ENCODE results near the gene TSGA10IP. TPM values are rescaled to one million over a fixed set of nuclear protein-coding genes. Genes with fewer than 3 reads are reported as not detected.

TSGA10IP gene
- total RNA-seq, 1 donor from 2014 or later = not detected

DNA sequence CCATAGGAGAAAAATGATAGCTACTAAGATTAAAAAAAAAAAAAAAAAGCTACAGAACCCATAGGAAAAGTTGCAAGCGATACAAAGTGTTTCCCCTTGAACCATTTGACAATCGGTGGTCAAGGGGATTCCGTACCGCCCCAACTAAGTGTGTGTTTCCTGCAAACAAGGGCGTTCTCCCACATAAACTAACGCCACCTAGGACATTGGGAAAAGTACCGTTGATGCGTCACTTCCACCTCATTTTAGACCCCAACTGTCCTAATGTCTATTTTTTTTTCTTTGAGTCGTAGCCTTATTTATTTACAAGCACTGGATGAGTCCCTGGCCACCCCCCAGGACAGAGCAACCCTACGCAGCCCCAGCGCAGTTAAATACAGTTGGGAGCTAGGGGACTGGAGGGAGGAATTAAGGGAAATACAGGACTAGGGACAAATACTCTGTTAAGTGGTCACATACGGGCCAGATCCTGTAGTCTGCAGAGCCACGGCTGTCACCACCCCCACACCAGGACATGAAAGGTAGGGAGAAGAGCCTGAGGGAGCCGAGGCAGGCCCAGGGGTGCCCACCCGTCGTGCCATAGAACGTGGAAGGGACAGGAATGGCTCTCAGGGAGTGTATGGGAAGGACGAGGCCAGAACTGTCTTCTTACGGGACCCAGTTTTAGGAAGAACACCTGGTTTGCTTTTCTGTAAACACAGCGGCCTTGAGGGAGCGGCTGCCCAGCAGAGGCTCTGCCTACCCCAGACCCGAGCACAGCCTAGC is 37.7 kb downstream of the TSGA10IP start:
- Histone ChIP-seq H4K20me1 (ENCODE audit: insufficient read depth, low read length) (no peaks in the 10 kb centered on the region), H3K9me3 (ENCODE audit: insufficient read depth, low read depth, low read length) (no peaks in the 10 kb centered on the region), H3K79me2 (ENCODE audit: insufficient read depth, low read length) (no peaks in the 10 kb centered on the region), H3K4me2 (ENCODE audit: low read length) (no peak overlapping the region), H3K27ac (ENCODE audit: low read depth, low read length) (no peak overlapping the region), H3K9ac (ENCODE audit: low read length) (no peak overlapping the region), H3K4me3 (ENCODE audit: insufficient read depth, low read depth, low read length) (no peak overlapping the region), H3K4me1 (ENCODE audit: insufficient read depth, low read length) (no peaks in the 10 kb centered on the region), H3K27me3 (ENCODE audit: insufficient read depth, low read length) (no peaks in the 10 kb centered on the region), H2AFZ (ENCODE audit: low read depth, low read length) (no peak overlapping the region), H3K36me3 (ENCODE audit: insufficient read depth, low read length) (no peaks in the 10 kb centered on the region)
- DNase-seq (ENCODE audit: low read depth) = no peak
- Mint-ChIP-seq H3K36me3 (ENCODE audit: low read depth, unreplicated experiment) (peaks cover 8% of the 10 kb centered on the region), H3K4me1 (ENCODE audit: low read depth, unreplicated experiment) (no peaks in the 10 kb centered on the region), H3K27ac (ENCODE audit: unreplicated experiment) (no peak overlapping the region), H3K27me3 (ENCODE audit: low read depth, unreplicated experiment) (no peaks in the 10 kb centered on the region), H3K4me3 (ENCODE audit: unreplicated experiment) (no peak overlapping the region), H3K9me3 (ENCODE audit: unreplicated experiment) (no peaks in the 10 kb centered on the region)
- no peak for FAIRE-seq
- no peak for TF ChIP-seq EZH2 (IDR thresholded peaks at IDR 0.05; ENCODE audit: insufficient read depth, low read length)
- TF ChIP-seq, protein P1, sequence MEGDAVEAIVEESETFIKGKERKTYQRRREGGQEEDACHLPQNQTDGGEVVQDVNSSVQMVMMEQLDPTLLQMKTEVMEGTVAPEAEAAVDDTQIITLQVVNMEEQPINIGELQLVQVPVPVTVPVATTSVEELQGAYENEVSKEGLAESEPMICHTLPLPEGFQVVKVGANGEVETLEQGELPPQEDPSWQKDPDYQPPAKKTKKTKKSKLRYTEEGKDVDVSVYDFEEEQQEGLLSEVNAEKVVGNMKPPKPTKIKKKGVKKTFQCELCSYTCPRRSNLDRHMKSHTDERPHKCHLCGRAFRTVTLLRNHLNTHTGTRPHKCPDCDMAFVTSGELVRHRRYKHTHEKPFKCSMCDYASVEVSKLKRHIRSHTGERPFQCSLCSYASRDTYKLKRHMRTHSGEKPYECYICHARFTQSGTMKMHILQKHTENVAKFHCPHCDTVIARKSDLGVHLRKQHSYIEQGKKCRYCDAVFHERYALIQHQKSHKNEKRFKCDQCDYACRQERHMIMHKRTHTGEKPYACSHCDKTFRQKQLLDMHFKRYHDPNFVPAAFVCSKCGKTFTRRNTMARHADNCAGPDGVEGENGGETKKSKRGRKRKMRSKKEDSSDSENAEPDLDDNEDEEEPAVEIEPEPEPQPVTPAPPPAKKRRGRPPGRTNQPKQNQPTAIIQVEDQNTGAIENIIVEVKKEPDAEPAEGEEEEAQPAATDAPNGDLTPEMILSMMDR (IDR thresholded peaks at IDR 0.05; ENCODE audit: insufficient read depth, low read depth, low read length) = no peak

GRCh38 chr11:65983589-65983987 is 38.3 kb downstream of the TSGA10IP start:
- TF ChIP-seq, protein P1 (IDR thresholded peaks at IDR 0.05; ENCODE audit: insufficient read depth, low read depth, low read length) = no peak
- TF ChIP-seq EZH2 (IDR thresholded peaks at IDR 0.05; ENCODE audit: insufficient read depth, low read length) = no peak
- Histone ChIP-seq H3K79me2 (ENCODE audit: insufficient read depth, low read length) (no peaks in the 10 kb centered on the region), H3K4me2 (ENCODE audit: low read length) (no peak overlapping the region), H3K36me3 (ENCODE audit: insufficient read depth, low read length) (no peaks in the 10 kb centered on the region), H3K9me3 (ENCODE audit: insufficient read depth, low read depth, low read length) (no peaks in the 10 kb centered on the region), H3K27ac (ENCODE audit: low read depth, low read length) (no peak overlapping the region), H3K4me1 (ENCODE audit: insufficient read depth, low read length) (no peaks in the 10 kb centered on the region), H4K20me1 (ENCODE audit: insufficient read depth, low read length) (no peaks in the 10 kb centered on the region), H3K4me3 (ENCODE audit: insufficient read depth, low read depth, low read length) (no peak overlapping the region), H3K9ac (ENCODE audit: low read length) (no peak overlapping the region), H2AFZ (ENCODE audit: low read depth, low read length) (no peak overlapping the region), H3K27me3 (ENCODE audit: insufficient read depth, low read length) (no peaks in the 10 kb centered on the region)
- Mint-ChIP-seq H3K4me1 (ENCODE audit: low read depth, unreplicated experiment) (no peaks in the 10 kb centered on the region), H3K36me3 (ENCODE audit: low read depth, unreplicated experiment) (peaks cover 8% of the 10 kb centered on the region), H3K27me3 (ENCODE audit: low read depth, unreplicated experiment) (no peaks in the 10 kb centered on the region), H3K9me3 (ENCODE audit: unreplicated experiment) (no peaks in the 10 kb centered on the region), H3K27ac (ENCODE audit: unreplicated experiment) (no peak overlapping the region), H3K4me3 (ENCODE audit: unreplicated experiment) (no peak overlapping the region)
- FAIRE-seq (no peak), DNase-seq (ENCODE audit: low read depth) (no peak)

GRCh38 chr11:65987336-65987735 is 42.1 kb downstream of the TSGA10IP start:
- no peak overlapping the region for H2AFZ ChIP-seq (ENCODE audit: low read depth, low read length)
- H3K4me2 ChIP-seq (ENCODE audit: low read length) = no peak overlapping the region
- no peak overlapping the region for H3K4me3 Mint-ChIP-seq (ENCODE audit: unreplicated experiment)
- no peaks in the 10 kb centered on the region for H3K9me3 ChIP-seq (ENCODE audit: insufficient read depth, low read depth, low read length)
- no peaks in the 10 kb centered on the region for H4K20me1 ChIP-seq (ENCODE audit: insufficient read depth, low read length)
- no peaks in the 10 kb centered on the region for H3K27me3 ChIP-seq (ENCODE audit: insufficient read depth, low read length)
- H3K27ac ChIP-seq (ENCODE audit: low read depth, low read length) = no peak overlapping the region
- H3K79me2 ChIP-seq (ENCODE audit: insufficient read depth, low read length) = no peaks in the 10 kb centered on the region
- no peaks in the 10 kb centered on the region for H3K9me3 Mint-ChIP-seq (ENCODE audit: unreplicated experiment)
- H3K36me3 Mint-ChIP-seq (ENCODE audit: low read depth, unreplicated experiment) = peaks cover 2% of the 10 kb centered on the region
- no peaks in the 10 kb centered on the region for H3K4me1 ChIP-seq (ENCODE audit: insufficient read depth, low read length)
- TF ChIP-seq, protein P1 (IDR thresholded peaks at IDR 0.05; ENCODE audit: insufficient read depth, low read depth, low read length) = no peak
- no peak for TF ChIP-seq EZH2 (IDR thresholded peaks at IDR 0.05; ENCODE audit: insufficient read depth, low read length)
- no peaks in the 10 kb centered on the region for H3K4me1 Mint-ChIP-seq (ENCODE audit: low read depth, unreplicated experiment)
- H3K4me3 ChIP-seq (ENCODE audit: insufficient read depth, low read depth, low read length) = no peak overlapping the region
- no peaks in the 10 kb centered on the region for H3K36me3 ChIP-seq (ENCODE audit: insufficient read depth, low read length)
- no peaks in the 10 kb centered on the region for H3K27me3 Mint-ChIP-seq (ENCODE audit: low read depth, unreplicated experiment)
- DNase-seq (ENCODE audit: low read depth) = no peak
- no peak overlapping the region for H3K27ac Mint-ChIP-seq (ENCODE audit: unreplicated experiment)
- FAIRE-seq = no peak
- H3K9ac ChIP-seq (ENCODE audit: low read length) = no peak overlapping the region

All from astrocyte (in vitro differentiated cells and primary cell).